Endothelial cell of hepatic sinusoid (primary cell): ENCODE data around the gene ARHGEF17.

ENCODE experiments used
- in situ Hi-C: cut with HindIII; loops from 2 replicates; pipeline ENCODE4 v1.10.0; 2017; ENCODE audit warnings: low sequenced_read_pairs

ARHGEF17 gene

DNA sequence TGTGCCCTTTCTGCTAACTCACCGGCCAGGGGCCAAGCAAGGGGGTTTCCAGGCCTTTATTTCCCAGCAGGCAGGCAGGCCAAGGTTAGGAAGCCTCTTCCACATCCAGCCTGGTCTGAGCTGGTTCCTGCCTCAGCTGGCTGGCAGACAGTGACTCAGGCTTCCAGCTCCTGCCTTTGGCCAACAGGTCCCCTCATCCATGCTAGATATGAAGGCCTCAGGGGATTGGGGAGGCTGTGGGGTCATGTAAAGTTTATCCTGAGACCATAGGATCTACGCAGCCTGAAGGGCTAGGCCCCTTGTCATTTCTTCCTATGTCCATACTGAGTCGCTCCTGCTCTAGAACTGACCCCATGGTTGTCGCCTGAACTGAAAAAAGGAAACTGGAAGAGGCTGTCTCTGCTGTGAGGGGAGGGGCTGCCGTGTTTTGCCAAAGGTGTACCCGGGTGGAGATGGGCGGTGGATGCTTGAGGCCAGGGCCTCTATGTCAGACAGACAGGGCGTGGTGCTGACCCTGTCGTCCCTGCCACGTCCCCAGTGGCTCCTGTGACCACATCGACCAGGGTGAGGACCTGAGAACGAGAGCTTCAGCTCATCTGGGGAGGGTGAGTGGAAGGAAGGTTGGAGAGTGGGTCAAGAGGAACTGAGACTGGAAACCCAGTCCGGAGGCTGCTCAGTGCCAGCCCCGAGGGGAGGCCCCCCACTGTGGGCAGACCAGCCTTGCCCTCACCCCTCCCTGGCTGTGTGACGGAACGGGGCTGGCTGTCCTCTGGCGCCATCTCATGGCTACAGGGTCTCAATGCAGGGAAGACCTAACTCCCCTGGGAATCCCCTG lies 19.0 kb upstream of the ARHGEF17 start:
- in situ Hi-C loops, result no loop called here

DNA sequence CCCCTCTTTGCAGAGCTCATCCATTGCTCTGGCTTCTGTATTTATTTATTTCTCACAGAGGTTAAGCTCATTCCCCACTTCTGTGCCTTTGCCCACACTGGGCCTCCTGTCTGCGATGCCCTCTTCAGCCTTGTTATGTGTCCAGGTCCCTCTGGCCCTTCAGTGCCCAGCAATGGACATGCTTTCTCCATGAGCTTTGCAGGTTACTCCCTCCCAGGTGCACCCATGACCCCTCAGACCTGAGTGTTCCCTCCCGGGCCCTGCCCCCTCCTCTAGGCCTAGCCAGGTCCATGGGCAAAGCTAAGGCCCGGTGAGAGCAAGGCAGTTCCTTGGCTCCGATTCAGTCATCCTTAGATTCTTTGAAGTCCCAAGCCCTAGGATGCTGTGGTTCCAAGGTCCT lies 17.5 kb upstream of the ARHGEF17 start:
- in situ Hi-C loops, result no loop called here

DNA sequence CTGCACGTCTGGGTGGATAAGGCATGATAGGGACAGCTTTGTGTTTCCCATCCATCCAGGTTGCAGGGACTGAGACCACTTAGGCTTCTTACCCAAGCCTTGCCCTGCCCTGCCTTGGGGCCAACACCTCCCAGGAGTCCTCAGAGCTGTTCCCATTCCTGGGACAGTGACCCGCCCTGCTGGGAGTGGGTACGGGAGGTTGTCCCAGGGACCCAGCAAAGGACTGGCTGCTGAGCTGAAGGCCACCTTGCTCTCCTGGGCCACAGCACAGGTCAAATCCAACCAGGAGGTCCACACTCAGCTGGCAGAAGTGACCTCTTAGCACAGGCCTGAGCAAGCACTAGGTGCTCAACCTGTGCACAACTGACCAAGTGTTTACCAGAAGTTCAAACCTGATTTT lies 16.9 kb upstream of the ARHGEF17 start:
- in situ Hi-C loops, result no loop called here

DNA sequence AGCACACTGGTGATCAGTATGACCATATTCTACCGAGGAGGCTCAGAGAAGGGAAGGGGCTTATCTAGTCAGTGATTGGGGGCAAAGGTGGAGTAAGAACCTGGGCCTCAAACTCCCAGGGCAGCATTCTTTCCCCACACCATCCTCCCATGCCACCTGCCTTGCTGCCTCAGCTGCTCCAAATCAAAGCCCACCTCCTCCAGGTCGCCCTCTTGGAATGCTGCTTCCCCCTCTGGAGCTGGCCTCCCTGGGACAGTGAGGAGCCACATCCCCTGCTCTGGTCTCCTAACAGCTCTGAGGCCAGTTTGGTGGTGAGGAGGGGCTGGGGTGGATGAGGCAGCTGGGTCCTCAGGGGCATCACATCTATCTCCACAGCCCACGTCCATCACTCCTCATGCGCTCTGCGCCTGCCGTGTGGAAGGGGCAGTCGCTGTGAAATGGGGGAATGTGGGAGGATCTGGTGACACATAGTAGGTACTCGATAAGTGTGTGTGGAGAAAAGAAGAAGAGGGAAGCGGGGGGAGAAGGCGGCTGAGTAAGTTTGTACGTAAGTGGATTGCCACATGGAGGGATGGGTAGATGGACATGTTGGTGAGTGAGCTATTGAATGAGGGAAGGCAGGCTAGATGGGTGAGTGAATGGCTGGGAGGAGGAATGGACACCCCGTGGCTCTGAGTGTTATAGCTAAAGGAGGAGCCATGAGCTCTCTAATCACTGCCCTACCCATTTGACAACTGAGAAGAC lies 16.1 kb upstream of the ARHGEF17 start:
- in situ Hi-C loops, result no loop called here

- in situ Hi-C loops, result no loop called here
Measured at GRCh38 chr11:73292525-73292894, 15.6 kb upstream of the ARHGEF17 start.

GRCh38 chr11:73293356-73293936 lies 14.6 kb upstream of the ARHGEF17 start:
- in situ Hi-C loops, result no loop called here

DNA sequence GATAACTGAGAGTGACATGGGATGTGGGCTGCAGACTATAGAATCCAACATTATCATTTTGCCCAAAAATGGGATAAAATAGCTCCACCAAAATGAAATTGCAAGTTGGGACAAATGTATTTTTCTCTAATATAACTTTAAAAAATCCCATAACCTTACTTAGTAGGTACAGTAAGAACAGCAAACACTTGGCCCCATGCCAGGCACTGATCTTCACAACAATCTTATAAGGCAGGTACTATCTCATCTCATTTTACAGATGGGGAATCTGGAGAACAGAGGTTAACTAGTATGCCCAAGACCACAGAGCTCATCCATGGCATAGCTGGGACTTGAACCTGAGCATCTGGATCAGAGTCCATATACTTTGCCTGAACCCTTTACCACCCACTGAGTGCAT lies 13.5 kb upstream of the ARHGEF17 start:
- in situ Hi-C loops, result loop anchor here (5.0 kb wide), 1 partner anchor 43 kb away; no protein-coding TSS in a partner anchor

DNA sequence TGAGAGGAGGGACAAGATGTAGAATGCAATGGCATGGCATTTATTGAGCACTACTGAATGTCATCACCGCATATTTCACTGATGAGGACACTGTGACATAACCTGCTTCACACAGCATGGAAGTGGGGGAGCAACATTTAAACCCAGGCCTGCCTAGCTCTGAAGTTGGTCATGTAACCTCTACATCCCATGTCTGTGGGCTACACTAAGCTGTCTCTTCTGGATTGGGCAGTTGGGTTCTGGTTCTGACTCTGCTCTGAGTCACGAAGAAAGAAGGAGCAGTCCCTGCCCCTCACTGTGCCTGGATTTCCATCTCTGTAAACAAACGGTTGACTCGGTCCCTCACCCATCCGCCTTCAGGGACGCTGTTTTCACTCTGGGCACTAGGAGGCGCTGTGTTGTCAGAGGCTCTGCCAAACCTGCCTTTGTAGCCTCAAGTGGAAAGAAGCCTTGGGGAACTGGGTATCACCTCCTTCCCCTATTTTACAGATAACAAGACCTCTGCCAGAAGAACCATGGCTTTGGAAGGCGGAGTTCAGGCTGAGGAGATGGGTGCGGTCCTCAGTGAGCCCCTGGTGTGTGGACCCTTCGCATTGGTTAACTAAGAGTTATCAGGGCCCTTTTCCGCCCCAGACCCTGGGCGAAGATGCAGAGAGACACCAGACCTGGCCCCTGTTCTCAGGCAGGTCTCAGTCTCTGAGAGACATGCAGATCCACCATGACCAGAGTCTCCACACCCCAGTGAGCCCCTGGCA lies 12.7 kb upstream of the ARHGEF17 start:
- in situ Hi-C loops, result loop anchor here (5.0 kb wide), 1 partner anchor 42 kb away; no protein-coding TSS in a partner anchor

DNA sequence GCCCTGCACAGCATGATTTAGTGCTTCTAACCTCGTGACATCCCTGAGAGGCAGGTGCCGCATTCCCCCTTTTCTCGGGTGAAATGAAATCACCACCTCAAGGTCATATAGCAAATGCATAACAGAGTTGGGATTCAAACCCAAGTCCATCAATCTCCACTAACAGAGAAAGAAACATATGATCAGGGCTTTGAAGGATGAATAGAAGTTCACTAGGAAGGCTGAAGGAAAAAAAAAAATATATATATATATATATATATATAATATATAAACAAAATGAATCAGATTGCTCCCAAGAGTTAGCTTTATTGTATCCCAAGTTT lies 12.1 kb upstream of the ARHGEF17 start:
- in situ Hi-C loops, result loop anchor here (5.0 kb wide), 1 partner anchor 41 kb away; no protein-coding TSS in a partner anchor

- in situ Hi-C loops, result loop anchor here (5.0 kb wide), 1 partner anchor 41 kb away; no protein-coding TSS in a partner anchor
Measured at GRCh38 chr11:73296501-73297230, 11.4 kb upstream of the ARHGEF17 start.

DNA sequence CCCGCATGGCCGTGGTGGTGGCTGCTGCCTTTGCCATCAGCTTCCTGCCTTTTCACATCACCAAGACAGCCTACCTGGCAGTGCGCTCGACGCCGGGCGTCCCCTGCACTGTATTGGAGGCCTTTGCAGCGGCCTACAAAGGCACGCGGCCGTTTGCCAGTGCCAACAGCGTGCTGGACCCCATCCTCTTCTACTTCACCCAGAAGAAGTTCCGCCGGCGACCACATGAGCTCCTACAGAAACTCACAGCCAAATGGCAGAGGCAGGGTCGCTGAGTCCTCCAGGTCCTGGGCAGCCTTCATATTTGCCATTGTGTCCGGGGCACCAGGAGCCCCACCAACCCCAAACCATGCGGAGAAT lies 10.9 kb upstream of the ARHGEF17 start:
- in situ Hi-C loops, result loop anchor here (5.0 kb wide), 1 partner anchor 40 kb away; no protein-coding TSS in a partner anchor

GRCh38 chr11:73297702-73298101 lies 10.4 kb upstream of the ARHGEF17 start:
- in situ Hi-C loops, result loop anchor here (5.0 kb wide), 1 partner anchor 40 kb away; no protein-coding TSS in a partner anchor

GRCh38 chr11:73298233-73298632 lies 9.8 kb upstream of the ARHGEF17 start:
- in situ Hi-C loops, result loop anchor here (5.0 kb wide), 1 partner anchor 39 kb away; no protein-coding TSS in a partner anchor

DNA sequence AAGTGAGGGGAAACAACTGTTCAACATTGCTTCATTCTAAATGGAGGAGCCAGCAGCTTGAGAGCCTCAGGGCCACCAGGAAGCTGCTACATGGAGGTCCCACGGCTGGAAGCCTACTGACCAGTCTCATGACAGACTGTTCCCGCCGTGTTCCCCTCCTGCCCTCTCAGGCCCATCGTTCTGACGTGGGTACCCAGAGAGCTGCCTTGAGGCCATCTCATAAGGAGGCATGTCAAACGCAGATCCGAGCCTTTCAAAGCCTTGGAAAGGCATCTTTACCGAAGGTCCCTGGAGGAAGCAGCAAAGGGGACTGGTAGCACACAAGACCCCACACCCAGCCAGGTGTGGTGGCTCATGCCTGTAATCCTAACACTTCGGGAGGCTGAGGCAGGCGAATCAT lies 8.3 kb upstream of the ARHGEF17 start:
- in situ Hi-C loops, result loop anchor here (5.0 kb wide), 1 partner anchor 38 kb away; no protein-coding TSS in a partner anchor

- in situ Hi-C loops, result no loop called here
Measured at GRCh38 chr11:73306069-73306841, 1.8 kb upstream of the ARHGEF17 start.

GRCh38 chr11:73306977-73307322 lies 1.1 kb upstream of the ARHGEF17 start:
- in situ Hi-C loops, result no loop called here

- in situ Hi-C loops, result no loop called here
Measured at GRCh38 chr11:73307323-73308002, 613 bp upstream of the ARHGEF17 start.

DNA sequence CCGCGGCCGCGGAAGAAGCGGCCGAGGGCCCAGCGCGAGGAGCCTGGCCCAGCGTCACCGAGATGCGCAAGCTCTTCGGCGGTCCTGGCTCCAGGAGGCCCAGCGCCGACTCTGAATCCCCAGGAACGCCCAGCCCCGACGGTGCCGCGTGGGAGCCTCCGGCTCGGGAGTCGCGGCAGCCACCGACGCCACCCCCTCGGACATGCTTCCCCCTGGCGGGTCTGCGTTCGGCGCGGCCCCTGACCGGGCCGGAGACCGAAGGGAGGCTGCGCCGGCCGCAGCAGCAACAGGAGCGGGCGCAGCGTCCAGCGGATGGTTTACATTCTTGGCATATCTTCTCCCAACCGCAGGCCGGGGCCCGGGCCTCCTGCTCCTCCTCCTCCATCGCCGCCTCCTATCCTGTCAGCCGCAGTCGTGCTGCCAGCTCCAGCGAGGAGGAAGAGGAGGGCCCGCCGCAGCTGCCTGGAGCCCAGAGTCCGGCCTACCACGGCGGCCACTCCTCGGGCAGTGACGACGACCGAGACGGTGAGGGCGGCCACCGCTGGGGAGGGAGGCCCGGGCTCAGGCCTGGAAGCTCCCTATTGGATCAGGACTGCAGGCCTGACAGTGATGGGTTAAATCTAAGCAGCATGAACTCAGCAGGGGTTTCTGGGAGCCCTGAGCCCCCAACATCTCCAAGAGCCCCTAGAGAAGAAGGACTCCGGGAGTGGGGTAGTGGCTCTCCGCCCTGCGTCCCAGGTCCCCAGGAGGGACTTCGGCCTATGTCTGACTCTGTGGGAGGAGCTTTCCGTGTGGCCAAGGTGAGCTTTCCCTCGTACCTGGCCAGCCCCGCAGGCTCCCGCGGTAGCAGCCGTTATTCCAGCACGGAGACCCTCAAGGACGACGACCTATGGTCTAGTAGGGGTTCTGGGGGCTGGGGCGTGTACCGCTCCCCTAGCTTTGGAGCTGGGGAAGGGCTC lies 1.2 kb downstream of the ARHGEF17 start:
- in situ Hi-C loops, result no loop called here
